Mesenchymal stem cell (in vitro differentiated cells and primary cell): ENCODE data around the gene SDCCAG8.

Source experiments
- DNase-seq: peaks from one replicate; pipeline ENCODE4 v3.0.0-alpha.2; 2013
- H2AFZ ChIP-seq: one replicate; pipeline ENCODE4 v1.6.1; 2013; ENCODE audit warnings: low read depth, mild to moderate bottlenecking, control low read depth, inconsistent platforms, low read length, moderate library complexity
- H2AK5ac ChIP-seq: 2 replicates; pipeline ENCODE4 v1.6.1; 2013; ENCODE audit warnings: low read length, moderate library complexity, mild to moderate bottlenecking, inconsistent platforms; ENCODE audit not compliant: severe bottlenecking
- H2BK120ac ChIP-seq: one replicate; pipeline ENCODE4 v1.6.1; 2013; ENCODE audit warnings: low read depth, mild to moderate bottlenecking, inconsistent platforms, low read length, moderate library complexity
- H2BK12ac ChIP-seq, 2 experiments: one replicate each; pipeline ENCODE4 v1.6.1; 2013; ENCODE audit warnings: inconsistent platforms in 2 of 2, low read length in 2 of 2, mild to moderate bottlenecking in 2 of 2, moderate library complexity in 2 of 2, control low read depth in 1 of 2
- H2BK15ac ChIP-seq: one replicate; pipeline ENCODE4 v1.6.1; 2013; ENCODE audit warnings: mild to moderate bottlenecking, low read depth, inconsistent platforms; ENCODE audit not compliant: poor library complexity, severe bottlenecking
- H2BK5ac ChIP-seq: 2 replicates; pipeline ENCODE4 v1.6.1; 2013; ENCODE audit warnings: low read depth, mild to moderate bottlenecking, low read length, control low read depth, inconsistent platforms; ENCODE audit not compliant: poor library complexity, severe bottlenecking
- H3K14ac ChIP-seq, 2 experiments: one replicate each; pipeline ENCODE4 v1.6.1; 2013; ENCODE audit warnings: inconsistent platforms in 2 of 2, low read length in 2 of 2, control low read depth in 1 of 2, mild to moderate bottlenecking in 1 of 2, moderate library complexity in 1 of 2
- H3K18ac ChIP-seq, 2 experiments: one replicate each; pipeline ENCODE4 v1.6.1; 2013; ENCODE audit warnings: inconsistent platforms in 2 of 2, low read length in 2 of 2, control low read depth in 1 of 2, low read depth in 1 of 2, mild to moderate bottlenecking in 1 of 2
- H3K23ac ChIP-seq, 2 experiments: one replicate each; pipeline ENCODE4 v1.6.1; 2013; ENCODE audit warnings: inconsistent platforms in 2 of 2, low read length in 2 of 2, mild to moderate bottlenecking in 2 of 2, moderate library complexity in 2 of 2, control low read depth in 1 of 2
- H3K27ac ChIP-seq: 2 replicates; pipeline ENCODE4 v1.5.1; 2013; ENCODE audit warnings: mild to moderate bottlenecking, moderate library complexity, low read length, control low read depth, inconsistent platforms; ENCODE audit not compliant: poor library complexity, severe bottlenecking
- H3K27me3 ChIP-seq, 2 experiments: 2 replicates each; pipeline versions ENCODE4 v1.6.1 to v1.7.0; 2013; ENCODE audit warnings: low read length in 2 of 2, mild to moderate bottlenecking in 2 of 2, moderate library complexity in 2 of 2, control low read depth in 1 of 2, inconsistent platforms in 1 of 2; ENCODE audit not compliant: control insufficient read depth in 1 of 2, insufficient read depth in 1 of 2
- H3K36me3 ChIP-seq, 2 experiments: 2 replicates each; pipeline versions ENCODE4 v1.6.1 to v1.7.0; 2013; ENCODE audit warnings: low read length in 2 of 2, control low read depth in 1 of 2, inconsistent platforms in 1 of 2, low read depth in 1 of 2, mild to moderate bottlenecking in 1 of 2; ENCODE audit not compliant: insufficient read depth in 2 of 2, control insufficient read depth in 1 of 2
- H3K4ac ChIP-seq, 2 experiments: one replicate each; pipeline ENCODE4 v1.6.1; 2013; ENCODE audit warnings: inconsistent platforms in 2 of 2, low read length in 2 of 2, mild to moderate bottlenecking in 2 of 2, moderate library complexity in 2 of 2, control low read depth in 1 of 2, low read depth in 1 of 2
- H3K4me1 ChIP-seq: 2 replicates; pipeline ENCODE4 v1.6.1; 2013; ENCODE audit warnings: low read depth, low read length, control low read depth; ENCODE audit not compliant: control insufficient read depth, insufficient read depth
- H3K4me2 ChIP-seq: 2 replicates; pipeline ENCODE4 v1.6.1; 2013; ENCODE audit warnings: low read length, mild to moderate bottlenecking, inconsistent platforms; ENCODE audit not compliant: poor library complexity, severe bottlenecking
- H3K4me3 ChIP-seq, 2 experiments: 2 replicates each; pipeline versions ENCODE4 v1.5.1 to v1.7.0; 2013; ENCODE audit warnings: low read length in 2 of 2, mild to moderate bottlenecking in 2 of 2, control low read depth in 1 of 2, low read depth in 1 of 2; ENCODE audit not compliant: insufficient read depth in 1 of 2
- H3K79me1 ChIP-seq: replicated peaks from 2 replicates; pipeline ENCODE4 v1.6.1; 2013; ENCODE audit warnings: mild to moderate bottlenecking, control low read depth, low read length, inconsistent platforms; ENCODE audit not compliant: poor library complexity, severe bottlenecking
- H3K9ac ChIP-seq: 2 replicates; pipeline ENCODE4 v1.7.0; 2013; ENCODE audit warnings: mild to moderate bottlenecking, low read length, moderate library complexity
- H3K9me3 ChIP-seq: 2 replicates; pipeline ENCODE4 v1.7.0; 2013; ENCODE audit warnings: mild to moderate bottlenecking, low read length; ENCODE audit not compliant: control insufficient read depth
- H4K8ac ChIP-seq: one replicate; pipeline ENCODE4 v1.6.1; 2013; ENCODE audit warnings: inconsistent platforms, mild to moderate bottlenecking, low read length, moderate library complexity
- H4K91ac ChIP-seq: one replicate; pipeline ENCODE4 v1.6.1; 2013; ENCODE audit warnings: mild to moderate bottlenecking, low read length, inconsistent platforms
- WGBS: methylation state at CpG from one replicate; pipeline ENCODE4 v1.1.7; 2013; ENCODE audit warnings: mixed read lengths; 5-methylcytosine and 5-hydroxymethylcytosine counted together

SDCCAG8 gene

GRCh38 chr1:243280571-243281129, 24.8 kb downstream of the SDCCAG8 start:
- no peak overlapping the region for H4K91ac ChIP-seq
- no peak for DNase-seq

GRCh38 chr1:243281672-243282071, 25.8 kb downstream of the SDCCAG8 start:
- Histone ChIP-seq H3K4me3 (no peak overlapping the region), H2BK12ac (no peak overlapping the region), H2AK5ac (no peak overlapping the region), H3K4me2 (no peak overlapping the region), H3K14ac (no peak overlapping the region), H4K8ac (no peak overlapping the region), H3K4ac (no peak overlapping the region), H3K23ac (no peak overlapping the region), H2BK5ac (no peak overlapping the region), H2AFZ (no peak overlapping the region), H3K27me3 (no peaks in the 10 kb centered on the region), H2BK120ac (no peak overlapping the region), H3K18ac (no peak overlapping the region), H3K27ac (no peak overlapping the region), H3K4me1 (no peaks in the 10 kb centered on the region), H3K79me1 (peaks cover 9% of the 10 kb centered on the region), H3K9ac (no peak overlapping the region), H4K91ac (no peak overlapping the region), H3K9me3 (peaks cover 13% of the 10 kb centered on the region), H2BK15ac (no peak overlapping the region), H3K36me3 (peaks cover 5 to 74% of the 10 kb centered on the region in 2 experiments)
- 94% methylated on average over 4 of the region's 5 CpGs for WGBS
- DNase-seq, result no peak

More at GRCh38 chr1:243280571-243281129, 24.8 kb downstream of the SDCCAG8 start:
- no peak overlapping the region for H2AFZ ChIP-seq
- WGBS, result 78% methylated on average over 2 of the region's 3 CpGs
- no peak overlapping the region for H2AK5ac ChIP-seq
- peak overlapping the region; percentile 19 for H2BK5ac ChIP-seq
- no peak overlapping the region for H2BK15ac ChIP-seq
- no peak overlapping the region for H3K4me3 ChIP-seq
- no peaks in the 10 kb centered on the region for H3K27me3 ChIP-seq
- peaks cover 9% of the 10 kb centered on the region for H3K79me1 ChIP-seq
- H2BK12ac ChIP-seq, result no peak overlapping the region
- H3K14ac ChIP-seq, result no peak overlapping the region
- H3K36me3 ChIP-seq, result peaks cover 8 to 74% of the 10 kb centered on the region in 2 experiments
- H3K18ac ChIP-seq, result no peak overlapping the region
- no peak overlapping the region for H3K4me2 ChIP-seq
- no peak overlapping the region for H4K8ac ChIP-seq
- H3K9ac ChIP-seq, result no peak overlapping the region
- H2BK120ac ChIP-seq, result no peak overlapping the region
- no peak overlapping the region for H3K4ac ChIP-seq
- no peak overlapping the region for H3K27ac ChIP-seq
- H3K9me3 ChIP-seq, result peaks cover 13% of the 10 kb centered on the region
- no peak overlapping the region for H3K23ac ChIP-seq
- H3K4me1 ChIP-seq, result no peaks in the 10 kb centered on the region

DNA sequence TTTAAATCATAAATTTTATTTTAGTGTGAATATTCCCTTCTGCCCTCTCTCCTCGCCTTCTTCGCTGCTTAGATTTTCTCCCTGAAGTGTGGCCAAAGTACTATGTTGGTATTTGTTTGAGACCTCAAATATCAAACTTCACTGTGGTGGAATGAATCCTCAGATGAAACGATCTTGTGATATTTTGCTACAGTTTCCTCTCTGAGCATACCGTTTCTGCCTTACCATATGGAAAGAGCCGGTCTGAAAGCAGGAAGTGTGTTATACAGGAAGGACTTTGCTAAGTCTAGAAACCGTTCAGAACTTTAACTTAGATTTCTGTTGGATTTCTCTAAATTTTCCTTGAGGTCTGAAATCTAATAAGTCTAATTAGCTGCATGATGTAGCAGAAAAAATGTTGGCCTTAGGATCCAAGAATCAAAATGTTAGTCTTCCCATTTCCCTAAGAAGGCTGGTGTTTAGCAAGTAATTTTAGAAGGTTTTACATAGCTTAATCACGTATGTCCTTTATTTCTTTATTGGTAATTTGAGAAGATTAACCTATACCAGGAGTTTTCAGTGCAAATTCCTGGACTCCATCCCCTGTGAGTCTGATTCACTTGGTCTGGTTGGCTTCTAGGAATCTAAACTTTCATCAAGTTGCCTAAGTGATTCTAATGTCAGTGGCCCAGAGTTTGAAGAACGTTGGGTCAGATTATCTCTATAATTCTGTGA, 30.7 kb downstream of the SDCCAG8 start:
- Histone ChIP-seq H3K79me1 (peaks cover 11% of the 10 kb centered on the region), H3K4me2 (no peak overlapping the region), H3K27me3 (no peaks in the 10 kb centered on the region), H3K9ac (peak overlapping the region; percentile 44), H3K4ac (peak overlapping the region in 1 of 2 experiments; percentile 69), H4K91ac (no peak overlapping the region), H2AFZ (no peak overlapping the region), H3K23ac (no peak overlapping the region), H3K18ac (no peak overlapping the region), H2BK5ac (peak overlapping the region; percentile 73), H3K27ac (peak overlapping the region; percentile 77), H3K4me3 (no peak overlapping the region), H4K8ac (no peak overlapping the region), H3K4me1 (peaks cover 2% of the 10 kb centered on the region), H3K14ac (no peak overlapping the region), H2BK120ac (no peak overlapping the region), H2AK5ac (no peak overlapping the region), H3K9me3 (peaks cover 7% of the 10 kb centered on the region), H2BK12ac (no peak overlapping the region), H3K36me3 (peaks cover 7 to 71% of the 10 kb centered on the region in 2 experiments), H2BK15ac (no peak overlapping the region)
- DNase-seq, result peak; percentile 54
- WGBS, result 69% methylated on average over 6 of the region's 8 CpGs

DNA sequence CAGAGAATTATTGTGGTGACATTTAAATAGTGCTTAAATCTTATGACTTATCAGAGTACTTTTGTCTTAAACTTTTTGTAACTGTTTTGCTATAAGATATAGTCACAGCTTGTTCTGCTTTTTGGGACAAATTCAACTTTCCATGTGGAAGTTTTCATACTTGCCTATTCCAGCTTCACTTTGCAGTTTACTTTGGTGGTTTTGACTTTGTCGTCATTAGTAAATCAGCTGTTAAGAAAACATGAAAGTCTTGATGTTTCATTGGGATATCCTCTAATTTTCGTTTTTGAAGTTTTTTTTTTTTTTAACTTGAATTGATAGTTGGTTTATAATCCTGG, 31.3 kb downstream of the SDCCAG8 start:
- Histone ChIP-seq H2BK15ac (no peak overlapping the region), H3K9me3 (peaks cover 7% of the 10 kb centered on the region), H3K27ac (peak overlapping the region; percentile 77), H3K23ac (no peak overlapping the region), H3K14ac (no peak overlapping the region), H2AK5ac (no peak overlapping the region), H2BK120ac (no peak overlapping the region), H3K79me1 (peaks cover 7% of the 10 kb centered on the region), H4K8ac (no peak overlapping the region), H3K4me3 (no peak overlapping the region), H3K9ac (peak overlapping the region; percentile 44), H2BK12ac (no peak overlapping the region), H3K4me2 (no peak overlapping the region), H4K91ac (no peak overlapping the region), H2AFZ (no peak overlapping the region), H3K4me1 (peaks cover 2% of the 10 kb centered on the region), H3K18ac (no peak overlapping the region), H3K36me3 (peaks cover 3 to 71% of the 10 kb centered on the region in 2 experiments), H3K4ac (no peak overlapping the region), H2BK5ac (no peak overlapping the region), H3K27me3 (no peaks in the 10 kb centered on the region)
- WGBS, result 18% methylated on average over 2 of the region's 2 CpGs
- DNase-seq, result peak; percentile 55
